GM12891 (cell line): ENCODE measurements around the gene SLC38A10.

ENCODE experiments used
- POLR2A ChIP-seq: IDR thresholded peaks from 2 replicates; pipeline ENCODE4 v1.6.1; 2011; ENCODE audit warnings: low read depth, low read length, control low read depth
- POLR2AphosphoS5 ChIP-seq: IDR thresholded peaks from 2 replicates; pipeline ENCODE4 v1.6.1; 2011; ENCODE audit warnings: low read depth, low read length, control low read depth
- POU2F2 ChIP-seq: IDR thresholded peaks from 2 replicates; pipeline ENCODE4 v1.6.1; 2011; ENCODE audit warnings: low read depth, mild to moderate bottlenecking, control low read depth, low read length, moderate library complexity

DNA sequence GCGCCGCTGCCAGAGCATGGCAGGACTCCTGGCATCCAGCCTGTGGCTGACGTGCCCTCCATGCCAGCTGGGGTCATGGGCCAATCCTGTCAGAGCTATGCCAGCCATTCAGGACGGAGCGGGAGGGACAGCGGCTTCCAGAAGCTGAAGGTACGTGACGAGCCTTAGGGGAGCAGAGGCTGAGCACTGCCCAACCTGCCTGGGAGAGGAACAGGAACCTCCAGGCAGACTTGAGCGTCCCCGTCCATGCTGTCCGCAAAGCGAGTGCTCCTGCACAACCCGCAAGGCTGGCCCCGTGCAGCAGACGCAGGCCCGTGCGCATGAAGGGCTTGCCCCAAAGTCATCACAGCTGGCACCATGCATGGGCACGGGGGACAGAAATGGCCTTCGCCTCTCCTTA is 34.5 kb downstream of the SLC38A10 start:
- TF ChIP-seq POLR2A (no peak), POLR2AphosphoS5 (no peak), POU2F2 (no peak)
